ENCODE measurements around the gene PPHLN1.

PPHLN1 gene

GRCh38 chr12:42485823-42486222 is 159.9 kb downstream of the PPHLN1 start:
- DNase-seq, result no peak

GRCh38 chr12:42486407-42486806 is 160.4 kb downstream of the PPHLN1 start:
- no peak for DNase-seq

GRCh38 chr12:42490261-42490842 is 164.4 kb downstream of the PPHLN1 start:
- no peak for DNase-seq
